CD4-positive, alpha-beta T cell treated with Interferon gamma for 1 hour (primary cell): ENCODE results near the gene GBP7.

Experiments used
- DNase-seq: peaks from one replicate; pipeline ENCODE4 v3.0.0-alpha.2; 2020

The GBP7 gene

DNA sequence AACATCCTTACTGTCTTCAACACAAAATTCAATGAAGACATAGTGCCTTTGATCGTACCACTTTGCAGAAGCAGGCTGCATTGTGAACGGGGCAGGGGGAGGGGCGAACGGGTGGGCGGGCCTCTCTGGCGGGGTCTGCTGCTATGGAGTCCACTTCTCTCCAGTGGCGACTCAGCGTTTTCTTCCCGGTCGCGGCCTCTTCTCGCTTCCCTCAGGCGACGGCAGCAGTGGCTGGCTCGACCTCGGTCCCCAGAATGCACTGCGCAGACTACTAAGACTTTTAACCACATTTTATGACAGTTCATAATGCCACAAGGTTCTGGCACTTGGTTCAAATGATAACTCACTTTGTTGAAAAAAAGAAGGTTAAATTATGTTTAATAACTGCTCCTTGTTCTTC, 71.1 kb downstream of the GBP7 start:
- no peak for DNase-seq

GRCh38 chr1:89104147-89104546, 71.7 kb downstream of the GBP7 start:
- DNase-seq, result no peak

- no peak for DNase-seq
Observed at GRCh38 chr1:89102021-89102420, 73.8 kb downstream of the GBP7 start.

DNA sequence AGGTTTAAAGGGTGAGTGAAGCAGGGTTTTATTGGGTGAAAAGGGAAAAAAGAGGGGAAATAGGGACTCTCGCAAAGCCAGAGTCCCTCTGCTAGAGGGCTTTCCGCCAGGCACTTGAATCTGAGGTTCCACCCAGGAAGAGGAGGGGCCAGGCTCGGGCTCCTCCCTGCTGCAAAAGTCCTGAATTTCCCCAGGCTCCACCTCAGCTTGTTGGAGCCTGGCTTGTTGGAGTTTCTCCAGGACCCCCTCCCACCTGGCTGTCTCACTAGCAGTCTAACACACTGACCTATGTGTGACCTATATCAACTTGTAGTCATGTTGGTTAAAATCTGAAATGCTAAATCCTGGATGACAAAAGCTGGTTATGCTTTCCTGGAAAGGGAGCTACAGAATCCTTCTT, 75.4 kb downstream of the GBP7 start:
- no peak for DNase-seq

GRCh38 chr1:89098857-89099256, 76.9 kb downstream of the GBP7 start:
- DNase-seq, result no peak

- DNase-seq, result no peak
Observed at GRCh38 chr1:89095737-89096136, 80.1 kb downstream of the GBP7 start.

GRCh38 chr1:89089962-89090361, 85.8 kb downstream of the GBP7 start:
- no peak for DNase-seq

- DNase-seq, result no peak
Observed at GRCh38 chr1:89088572-89088971, 87.2 kb downstream of the GBP7 start.

- DNase-seq, result no peak
Observed at GRCh38 chr1:89087241-89087640, 88.6 kb downstream of the GBP7 start.

DNA sequence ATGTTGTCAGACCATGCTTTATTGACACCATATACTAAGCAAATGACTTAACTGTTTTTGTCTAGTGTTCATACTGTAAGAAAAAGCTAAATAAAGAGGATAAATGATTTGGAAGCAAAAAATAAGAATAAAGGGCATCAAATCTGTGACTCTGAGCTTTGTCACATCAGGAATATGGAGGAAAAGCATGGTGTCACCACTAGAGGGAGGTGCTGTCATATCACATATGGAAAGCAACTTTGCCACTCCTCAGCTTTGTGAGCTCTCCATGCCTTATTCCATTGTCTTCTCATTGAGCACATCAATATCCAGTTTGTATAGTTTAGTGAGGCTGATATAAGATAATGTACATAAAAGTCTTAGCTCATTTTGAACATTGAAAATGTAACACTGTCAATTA, 90.0 kb downstream of the GBP7 start:
- peak; percentile 44 for DNase-seq
